ENCODE data around the gene NDRG4.

The NDRG4 gene

GRCh38 chr16:58548378-58548777 lies 48.4 kb downstream of the NDRG4 start:
- no peak for DNase-seq

DNA sequence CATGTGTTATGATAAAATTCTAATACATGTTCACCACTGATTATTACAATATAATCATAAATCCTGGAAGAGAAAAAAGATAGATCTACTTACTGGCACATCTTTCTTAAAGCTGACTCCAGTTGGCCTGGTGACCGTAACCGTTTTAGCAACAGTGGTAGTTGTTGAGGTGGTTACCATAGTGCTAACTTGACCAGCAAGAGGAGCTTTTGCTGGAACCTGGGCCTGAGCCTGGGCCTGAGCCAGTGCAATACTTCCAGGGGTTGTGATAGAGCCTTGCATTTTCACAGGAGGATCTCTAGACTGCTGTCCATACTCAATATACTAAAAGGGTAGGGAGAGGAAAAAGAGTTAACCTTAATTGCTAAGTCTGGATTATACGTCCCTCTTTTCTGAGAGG lies 51.6 kb downstream of the NDRG4 start:
- no peak for DNase-seq

DNA sequence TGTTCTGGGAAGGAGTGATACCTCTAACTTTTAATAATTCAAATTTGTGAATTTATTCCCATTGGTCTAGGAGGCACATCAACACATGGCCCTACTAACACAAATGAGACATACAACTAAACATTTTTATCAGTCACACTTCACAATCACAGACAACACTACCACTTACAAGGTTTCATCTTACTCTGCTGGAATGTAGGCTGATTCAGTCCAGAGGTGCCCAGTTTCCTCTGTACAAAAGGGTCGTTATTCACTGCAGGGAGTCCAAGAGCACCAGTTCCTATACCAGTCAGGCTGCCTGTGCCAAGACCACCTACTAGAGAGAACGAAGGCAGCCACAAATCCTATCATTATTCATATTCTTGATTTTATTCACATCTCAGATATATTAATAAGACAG lies 56.7 kb downstream of the NDRG4 start:
- no peak for DNase-seq
